ENCODE data around the gene PDSS2. TPM values are rescaled to one million over a fixed set of nuclear protein-coding genes. Genes with fewer than 3 reads are reported as not detected.

Gene PDSS2
- total and polyA plus RNA-seq, 10 donors, result 4.3 to 16.6 (median 11.7) TPM

GRCh38 chr6:107473660-107474059, 14.3 kb upstream of the PDSS2 start:
- Histone ChIP-seq H3K4me1 (no peaks in the 10 kb centered on the region), H3K9me3 (no peaks in the 10 kb centered on the region), H3K27me3 (replicated peaks in 1 of 7) (peaks cover 0 to 9% (median 0%) of the 10 kb centered on the region in 7 donors), H3K27ac (no peak overlapping the region), H3K36me3 (no peaks in the 10 kb centered on the region), H3K4me3 (no peak overlapping the region)
- intact Hi-C loops (cut with DNase I; ENCODE audit: low total_unique reads), result no loop called here
- DNase-seq, result no peak
- WGBS, 5 donors, result 68 to 84% (median 77%) methylated on average over 5 of the region's 5 CpGs
- TF ChIP-seq POLR2AphosphoS5 (IDR thresholded peaks at IDR 0.05), result no peak
- TF ChIP-seq CTCF (IDR thresholded peaks at IDR 0.05 in 8 of 11, conservative IDR thresholded peaks at IDR 0.05 in 3 of 11), result no peak
- TF ChIP-seq POLR2A (IDR thresholded peaks at IDR 0.05), result no peak

DNA sequence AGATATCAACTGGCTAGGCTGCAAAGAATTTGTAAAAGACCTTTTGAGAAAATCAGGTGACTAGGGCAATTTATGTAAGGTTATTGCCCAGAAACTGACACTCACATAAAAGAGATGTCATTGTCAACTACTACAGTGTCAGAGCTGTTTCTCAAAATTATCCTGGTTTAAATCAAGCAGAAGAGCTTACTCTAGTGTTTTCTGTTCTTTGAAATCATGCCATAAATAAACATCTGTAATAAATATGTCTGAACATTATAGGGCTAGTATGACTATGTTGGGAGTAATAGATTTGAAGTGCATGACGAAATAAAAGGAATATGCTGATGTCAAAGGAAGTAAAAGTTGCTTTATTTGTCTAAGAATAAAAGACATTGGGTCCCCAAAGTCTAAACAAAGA, 11.0 kb upstream of the PDSS2 start:
- H3K4me3 ChIP-seq, result no peak overlapping the region
- H3K27me3 ChIP-seq (replicated peaks in 1 of 7), result peaks cover 0 to 9% (median 0%) of the 10 kb centered on the region in 7 donors
- no peak for TF ChIP-seq CTCF (IDR thresholded peaks at IDR 0.05 in 8 of 11, conservative IDR thresholded peaks at IDR 0.05 in 3 of 11)
- TF ChIP-seq POLR2AphosphoS5 (IDR thresholded peaks at IDR 0.05), result no peak
- TF ChIP-seq POLR2A (IDR thresholded peaks at IDR 0.05), result no peak
- DNase-seq, result no peak
- no peaks in the 10 kb centered on the region for H3K9me3 ChIP-seq
- intact Hi-C loops (cut with DNase I; ENCODE audit: low total_unique reads), result no loop called here
- WGBS, 5 donors, result 72 to 88% (median 84%) methylated on average over 1 of the region's 1 CpG
- H3K36me3 ChIP-seq, result no peaks in the 10 kb centered on the region
- H3K27ac ChIP-seq, result no peak overlapping the region
- H3K4me1 ChIP-seq, result no peaks in the 10 kb centered on the region

GRCh38 chr6:107466062-107466461, 6.7 kb upstream of the PDSS2 start:
- Histone ChIP-seq H3K27me3 (replicated peaks in 1 of 7) (no peaks in the 10 kb centered on the region), H3K36me3 (no peaks in the 10 kb centered on the region), H3K27ac (no peak overlapping the region), H3K4me1 (no peaks in the 10 kb centered on the region), H3K4me3 (no peak overlapping the region), H3K9me3 (no peaks in the 10 kb centered on the region)
- 75 to 91% (median 88%) methylated on average over 1 of the region's 1 CpG for WGBS, 5 donors
- intact Hi-C loops (cut with DNase I; ENCODE audit: low total_unique reads), result no loop called here
- DNase-seq, result no peak
- TF ChIP-seq POLR2A (IDR thresholded peaks at IDR 0.05) (no peak), CTCF (IDR thresholded peaks at IDR 0.05 in 8 of 11, conservative IDR thresholded peaks at IDR 0.05 in 3 of 11) (no peak), POLR2AphosphoS5 (IDR thresholded peaks at IDR 0.05) (no peak)

DNA sequence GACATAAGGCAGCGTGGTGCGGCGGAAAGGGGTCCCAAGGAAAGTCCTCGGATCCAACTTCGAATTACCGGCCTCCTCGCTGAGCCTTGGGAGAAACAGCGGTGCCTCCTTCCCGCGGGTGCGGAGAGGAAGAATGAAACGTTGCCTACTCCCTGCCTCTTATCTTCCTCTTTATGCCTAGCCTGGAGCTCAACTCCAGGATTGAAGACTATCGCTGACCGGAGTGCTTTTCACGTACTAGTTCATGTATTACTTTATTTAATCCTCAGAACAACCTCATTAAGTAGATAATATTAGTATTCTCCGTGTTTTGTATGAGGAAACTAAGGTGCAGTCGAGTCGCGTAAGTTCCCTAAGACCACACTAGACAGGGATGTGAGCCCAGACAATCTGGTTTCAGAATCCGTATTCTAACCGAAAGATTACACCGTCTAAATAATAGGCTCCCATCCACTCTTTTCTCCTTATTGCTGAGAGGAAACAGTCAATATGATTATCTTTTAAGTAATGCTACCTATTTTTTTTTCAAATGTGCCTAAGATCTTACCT, 793 bp upstream of the PDSS2 start:
- peaks cover 6 to 48% (median 31%) of the 10 kb centered on the region in 6 donors for H3K4me1 ChIP-seq
- TF ChIP-seq CTCF (IDR thresholded peaks at IDR 0.05 in 8 of 11, conservative IDR thresholded peaks at IDR 0.05 in 3 of 11) (no peak), POLR2AphosphoS5 (IDR thresholded peaks at IDR 0.05) (no peak), POLR2A (IDR thresholded peaks at IDR 0.05) (no peak)
- H3K27me3 ChIP-seq (replicated peaks in 1 of 7), result no peaks in the 10 kb centered on the region
- no peaks in the 10 kb centered on the region for H3K9me3 ChIP-seq
- peak overlapping the region; percentile 79 to 98 (median 97) for H3K27ac ChIP-seq
- no peak for DNase-seq
- H3K36me3 ChIP-seq, result peaks cover 0 to 12% (median 0%) of the 10 kb centered on the region in 6 donors
- peak overlapping the region; percentile 64 to 95 (median 88) for H3K4me3 ChIP-seq
- intact Hi-C loops (cut with DNase I; ENCODE audit: low total_unique reads), result no loop called here
- 23 to 40% (median 32%) methylated on average over 19 to 22 of the region's 22 CpGs for WGBS, 5 donors
